HCT116 (cell line): Measurements from ENCODE around the gene ZNF628. TPM values are rescaled to one million over a fixed set of nuclear protein-coding genes. Genes with fewer than 3 reads are reported as not detected.

Experiments
- ATAC-seq: fragments of 200-7000 bp; cut with Tn5 transposase; 2 replicates; pipeline ENCODE4 v1.9.1; 2020; ENCODE audit warnings: mild to moderate bottlenecking, moderate library complexity
- BruUV-seq: library from RNA; stranded (reverse); fragments of 400-500 nt; replicated peaks from 2 replicates; lab custom pipeline; 2021; lab: Mats Ljungman, UMichigan
- CTCF ChIA-PET: fragments of 300-600 bp; sonication (Branson Sonifier 250); formaldehyde crosslinking; loops from one replicate; lab custom pipeline; 2021; ENCODE audit warnings: antibody characterized with exemption; lab: Charles Lee
- POLR2A ChIA-PET: fragments of 300-600, 350-600 bp; sonication (Branson Sonifier 250); formaldehyde crosslinking; loops from one replicate; lab custom pipeline; 2021; ENCODE audit warnings: antibody characterized with exemption; lab: Charles Lee
- RAD21 ChIA-PET, 2 experiments: fragments of 300-600 bp; sonication (Branson Sonifier 250); formaldehyde crosslinking; loops; one replicate each; lab custom pipeline; 2023; ENCODE audit warnings: low total read pairs in 2 of 2; ENCODE audit not compliant: uncharacterized antibody in 2 of 2, unreplicated experiment in 2 of 2, low non-redundant PET in 1 of 2; lab: Charles Lee
- DNase-seq: peaks from one replicate; pipeline ENCODE4 v3.0.0-alpha.2; 2010; ENCODE audit warnings: low read depth, low spot score
- H2AFZ ChIP-seq: fragments of 200-600 bp; shearing (Covaris generic), sonication (generic); 2 replicates; pipeline ENCODE4 v1.6.1; 2017; ENCODE audit warnings: low read depth, mixed run types, mixed read lengths, antibody characterized with exemption, low read length; ENCODE audit not compliant: poor library complexity, severe bottlenecking
- H3K27ac ChIP-seq: 2 replicates; pipeline ENCODE4 v1.5.1; 2012; ENCODE audit warnings: low read depth, low read length
- H3K27me3 ChIP-seq: fragments of 200-600 bp; sonication (generic); 2 replicates; pipeline ENCODE4 v1.6.1; 2016; ENCODE audit warnings: mixed run types, low read length, mixed read lengths; ENCODE audit not compliant: insufficient read depth
- H3K36me3 ChIP-seq, 2 experiments: fragments of 200-500 bp in 1 of 2; fragments of 200-600 bp in 1 of 2; sonication (Bioruptor generic) in 1 of 2; sonication (generic) in 1 of 2; 2 replicates each; pipeline versions ENCODE4 v1.5.1 to v1.6.1; 2014 to 2016; ENCODE audit warnings: low read length in 2 of 2, inconsistent platforms in 1 of 2, mixed read lengths in 1 of 2, mixed run types in 1 of 2; ENCODE audit not compliant: insufficient read depth in 2 of 2, control insufficient read depth in 1 of 2
- H3K4me1 ChIP-seq, 2 experiments: fragments of 200-600 bp in 1 of 2; sonication (generic) in 1 of 2; 2 replicates each; pipeline versions ENCODE4 v1.5.1 to v1.6.1; 2012 to 2017; ENCODE audit warnings: low read length in 2 of 2, inconsistent platforms in 1 of 2, mild to moderate bottlenecking in 1 of 2, mixed read lengths in 1 of 2, mixed run types in 1 of 2, moderate library complexity in 1 of 2; ENCODE audit not compliant: insufficient read depth in 2 of 2, control insufficient read depth in 1 of 2
- H3K4me2 ChIP-seq: fragments of 200-600 bp; sonication (generic); 2 replicates; pipeline ENCODE4 v1.6.1; 2017; ENCODE audit warnings: mixed run types, low read length, mixed read lengths
- H3K4me3 ChIP-seq, 2 experiments: fragments of 200-600 bp in 1 of 2; sonication (generic) in 1 of 2; replicated peaks in 1 of 2; 2 replicates each; pipeline ENCODE4 v1.5.1; 2011 to 2016; ENCODE audit warnings: low read length in 2 of 2, control low read depth in 1 of 2, low read depth in 1 of 2, mild to moderate bottlenecking in 1 of 2, mixed read lengths in 1 of 2, mixed run types in 1 of 2
- H3K79me2 ChIP-seq: fragments of 200-600 bp; sonication (generic); 2 replicates; pipeline ENCODE4 v1.6.1; 2017; ENCODE audit warnings: mild to moderate bottlenecking, mixed run types, low read length, moderate library complexity, mixed read lengths; ENCODE audit not compliant: insufficient read depth
- H3K9ac ChIP-seq: fragments of 200-600 bp; sonication (generic); 2 replicates; pipeline ENCODE4 v1.6.1; 2016; ENCODE audit warnings: low read length, mixed read lengths
- H3K9me2 ChIP-seq: fragments of 200-600 bp; sonication (generic), shearing (Covaris generic); 2 replicates; pipeline ENCODE4 v1.6.1; 2017; ENCODE audit warnings: mixed run types, mild to moderate bottlenecking, moderate library complexity; ENCODE audit not compliant: insufficient read depth
- H3K9me3 ChIP-seq, 2 experiments: fragments of 200-500 bp in 1 of 2; fragments of 200-600 bp in 1 of 2; sonication (Bioruptor generic) in 1 of 2; sonication (generic) in 1 of 2; 2 replicates each; pipeline ENCODE4 v1.6.1; 2014 to 2017; ENCODE audit warnings: low read length in 2 of 2, mixed read lengths in 2 of 2, inconsistent platforms in 1 of 2, low read depth in 1 of 2, mild to moderate bottlenecking in 1 of 2, mixed run types in 1 of 2, moderate library complexity in 1 of 2; ENCODE audit not compliant: control insufficient read depth in 1 of 2, insufficient read depth in 1 of 2
- H4K20me1 ChIP-seq: fragments of 200-600 bp; sonication (generic), shearing (Covaris generic); 2 replicates; pipeline ENCODE4 v1.6.1; 2017; ENCODE audit warnings: mixed run types, mild to moderate bottlenecking, moderate library complexity; ENCODE audit not compliant: insufficient read depth
- CBX3 ChIP-seq: IDR thresholded peaks from 2 replicates; pipeline ENCODE4 v1.6.1; 2012; ENCODE audit warnings: low read depth
- CEBPB ChIP-seq: IDR thresholded peaks from 2 replicates; pipeline ENCODE4 v1.6.1; 2012; ENCODE audit warnings: low read depth
- EGR1 ChIP-seq: IDR thresholded peaks from 2 replicates; pipeline ENCODE4 v1.6.1; 2012; ENCODE audit warnings: low read depth
- ELF1 ChIP-seq: IDR thresholded peaks from 2 replicates; pipeline ENCODE4 v1.6.1; 2012; ENCODE audit warnings: low read depth, borderline replicate concordance
- EZH2 ChIP-seq: fragments of 200-600 bp; sonication (generic); IDR thresholded peaks from 2 replicates; pipeline ENCODE4 v1.6.1; 2017; ENCODE audit warnings: antibody characterized with exemption, mixed run types
- EZH2phosphoT487 ChIP-seq: fragments of 200-600 bp; IDR thresholded peaks from 2 replicates; pipeline ENCODE4 v1.6.1; 2018; ENCODE audit warnings: antibody characterized with exemption, borderline replicate concordance
- FOSL1 ChIP-seq: IDR thresholded peaks from 2 replicates; pipeline ENCODE4 v1.6.1; 2012; ENCODE audit warnings: low read depth
- JUND ChIP-seq: IDR thresholded peaks from 2 replicates; pipeline ENCODE4 v1.6.1; 2012
- MAX ChIP-seq: IDR thresholded peaks from 2 replicates; pipeline ENCODE4 v1.6.1; 2012
- POLR2AphosphoS5 ChIP-seq: IDR thresholded peaks from 2 replicates; pipeline ENCODE4 v1.6.1; 2011; ENCODE audit warnings: mild to moderate bottlenecking, low read depth, low read length, moderate library complexity
- RAD21 ChIP-seq: IDR thresholded peaks from 2 replicates; pipeline ENCODE4 v1.6.1; 2012; ENCODE audit warnings: low read depth, mild to moderate bottlenecking
- REST ChIP-seq: IDR thresholded peaks from 2 replicates; pipeline ENCODE4 v1.6.1; 2012; ENCODE audit warnings: low read depth
- SIN3A ChIP-seq: IDR thresholded peaks from 2 replicates; pipeline ENCODE4 v1.6.1; 2012; ENCODE audit warnings: low read depth
- SRF ChIP-seq: IDR thresholded peaks from 2 replicates; pipeline ENCODE4 v1.6.1; 2012; ENCODE audit warnings: low read depth
- TCF7L2 ChIP-seq: IDR thresholded peaks from 2 replicates; pipeline ENCODE4 v1.7.0; 2011; ENCODE audit warnings: borderline replicate concordance, inconsistent platforms; ENCODE audit not compliant: insufficient read depth, insufficient read length; ENCODE audit errors: extremely low read depth
- YY1 ChIP-seq: IDR thresholded peaks from 2 replicates; pipeline ENCODE4 v1.6.1; 2011; ENCODE audit warnings: low read length, low read depth, moderate library complexity, mild to moderate bottlenecking; ENCODE audit not compliant: insufficient replicate concordance; ENCODE audit errors: extremely low read depth
- ZBTB33 ChIP-seq: IDR thresholded peaks from 2 replicates; pipeline ENCODE4 v1.6.1; 2011; ENCODE audit warnings: mild to moderate bottlenecking, low read length, moderate library complexity; ENCODE audit not compliant: insufficient replicate concordance; ENCODE audit errors: extremely low read depth
- ZFX ChIP-seq: fragments of 450-650 bp; IDR thresholded peaks from 2 replicates; pipeline ENCODE4 v1.6.1; 2017
- ZNF274 ChIP-seq: fragments of 200-500 bp; sonication (Bioruptor generic); IDR thresholded peaks from 2 replicates; pipeline ENCODE4 v1.6.1; 2014; ENCODE audit warnings: mild to moderate bottlenecking, low read depth, low read length, inconsistent platforms
- intact Hi-C: fragments of 100-400 bp; cut with micrococcal nuclease; formaldehyde crosslinking; loops from 2 replicates; pipeline ENCODE4 v1.10.0; 2022
- total RNA-seq: library from RNA; stranded (reverse); gene quantifications from one replicate; pipeline ENCODE4 v1.2.1, GENCODE V29; 2021; ENCODE audit not compliant: unreplicated experiment
- TF ChIP-seq, protein P1 (sequence below): IDR thresholded peaks from 2 replicates; pipeline ENCODE4 v1.6.1; 2012

The ZNF628 gene
- total RNA-seq, 1 experiment from 2014 or later, result 14.9 TPM

DNA sequence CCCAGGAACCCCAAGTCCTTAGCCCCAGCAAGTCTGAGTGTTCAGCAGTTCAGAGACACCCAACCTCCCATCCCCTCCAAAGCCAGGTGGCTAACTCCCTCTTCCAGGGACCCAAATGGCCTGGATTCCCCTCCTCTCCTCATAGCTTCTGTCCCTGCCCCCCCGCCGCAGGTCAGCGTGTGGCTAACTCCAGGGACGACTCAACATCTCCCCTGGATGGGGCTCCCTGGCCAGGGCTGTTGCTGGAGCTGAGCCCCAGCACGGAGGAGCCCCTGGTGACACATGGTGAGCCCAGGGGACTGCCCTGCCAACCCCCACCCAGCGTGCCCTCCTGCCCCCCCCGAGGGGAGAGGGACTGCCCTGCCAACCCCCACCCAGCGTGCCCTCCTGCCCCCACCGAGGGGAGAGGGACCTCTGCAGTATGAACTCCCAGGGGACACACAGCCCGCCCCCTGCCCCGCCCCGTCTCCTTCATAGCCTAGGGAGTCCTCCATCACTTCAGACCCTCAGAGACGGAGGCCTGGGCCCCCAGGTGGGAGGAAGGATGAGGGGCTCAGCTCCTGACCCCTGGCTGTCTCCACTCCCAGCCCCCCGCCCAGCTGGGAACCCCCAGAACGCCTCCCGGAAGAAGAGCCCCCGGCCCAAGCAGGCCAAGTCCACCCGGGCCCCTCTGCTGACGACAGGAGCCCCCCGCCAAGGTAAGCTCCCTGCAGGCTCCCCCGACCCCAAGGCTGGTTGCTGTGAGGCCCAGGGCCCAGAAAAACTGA, 13.5 kb downstream of the ZNF628 start:
- H3K9me3 ChIP-seq, result no peaks in the 10 kb centered on the region
- ATAC-seq, result no peak
- H3K4me2 ChIP-seq, result no peak overlapping the region
- no peak for DNase-seq
- no peaks in the 10 kb centered on the region for H3K9me2 ChIP-seq
- H3K79me2 ChIP-seq, result peaks cover 7% of the 10 kb centered on the region; the same call in 1 of the 2 replicates
- RAD21 ChIA-PET, result no interaction called here
- no peak overlapping the region for H3K4me3 ChIP-seq
- H3K27ac ChIP-seq, result no peak overlapping the region
- POLR2A ChIA-PET, result no interaction called here
- no peaks in the 10 kb centered on the region for H3K36me3 ChIP-seq
- no peaks in the 10 kb centered on the region for H4K20me1 ChIP-seq
- H2AFZ ChIP-seq, result no peak overlapping the region
- CTCF ChIA-PET, result no interaction called here
- H3K27me3 ChIP-seq, result no peaks in the 10 kb centered on the region
- no peak for TF ChIP-seq YY1
- no peak for TF ChIP-seq EZH2phosphoT487
- no peak for TF ChIP-seq CEBPB
- TF ChIP-seq FOSL1, result no peak
- TF ChIP-seq MAX, result no peak
- no peak for TF ChIP-seq ZFX
- TF ChIP-seq EGR1, result no peak
- no peak for TF ChIP-seq POLR2AphosphoS5
- no peak for TF ChIP-seq ELF1
- TF ChIP-seq JUND, result no peak
- TF ChIP-seq, protein P1, sequence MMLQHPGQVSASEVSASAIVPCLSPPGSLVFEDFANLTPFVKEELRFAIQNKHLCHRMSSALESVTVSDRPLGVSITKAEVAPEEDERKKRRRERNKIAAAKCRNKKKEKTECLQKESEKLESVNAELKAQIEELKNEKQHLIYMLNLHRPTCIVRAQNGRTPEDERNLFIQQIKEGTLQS, result no peak
- no peak for TF ChIP-seq CBX3
- TF ChIP-seq ZNF274, result no peak
- TF ChIP-seq RAD21, result no peak
- TF ChIP-seq SIN3A, result no peak
- no peak for TF ChIP-seq ZBTB33
- no peak for TF ChIP-seq TCF7L2
- no peak for TF ChIP-seq REST
- no peak for TF ChIP-seq EZH2
- TF ChIP-seq SRF, result no peak
- peaks cover 5 to 26% of the 10 kb centered on the region in 2 experiments; a peak in 3 of 4 replicates for H3K4me1 ChIP-seq
- no peak overlapping the region for H3K9ac ChIP-seq
- intact Hi-C loops, result no loop called here
- BruUV-seq, result no TSS peak
